Loucy (cell line): Measurements from ENCODE around the gene SCN9A.

Experiments used
- H2AFZ ChIP-seq: fragments of 200-600 bp; sonication (generic); 2 replicates; pipeline ENCODE4 v1.6.0; 2016; ENCODE audit warnings: antibody characterized with exemption, mild to moderate bottlenecking, low read length, moderate library complexity
- H3F3A ChIP-seq: fragments of 200-600 bp; 2 replicates; pipeline ENCODE4 v1.6.0; 2016; ENCODE audit warnings: antibody characterized with exemption, low read depth, mild to moderate bottlenecking
- H3K27me3 ChIP-seq: fragments of 200-600 bp; sonication (generic); 2 replicates; pipeline ENCODE4 v1.6.1; 2014; ENCODE audit warnings: low read length, mild to moderate bottlenecking; ENCODE audit not compliant: insufficient read depth, poor library complexity, severe bottlenecking
- H3K36me3 ChIP-seq: fragments of 200-600 bp; sonication (generic); 2 replicates; pipeline ENCODE4 v1.6.1; 2016; ENCODE audit warnings: low read length; ENCODE audit not compliant: insufficient read depth
- H3K4me1 ChIP-seq: fragments of 200-600 bp; sonication (generic); 2 replicates; pipeline ENCODE4 v1.5.1; 2014; ENCODE audit warnings: low read length, mild to moderate bottlenecking; ENCODE audit not compliant: insufficient read depth, poor library complexity, severe bottlenecking
- H3K4me2 ChIP-seq: fragments of 200-600 bp; sonication (generic); 2 replicates; pipeline ENCODE4 v1.6.0; 2014; ENCODE audit warnings: antibody characterized with exemption, low read length, low read depth, mild to moderate bottlenecking; ENCODE audit not compliant: poor library complexity, severe bottlenecking
- H3K4me3 ChIP-seq: fragments of 200-600 bp; sonication (generic); 2 replicates; pipeline ENCODE4 v1.5.1; 2014; ENCODE audit warnings: low read length, mild to moderate bottlenecking, mixed read lengths; ENCODE audit not compliant: poor library complexity, severe bottlenecking
- H3K79me2 ChIP-seq: fragments of 200-600 bp; sonication (generic); 2 replicates; pipeline ENCODE4 v1.6.1; 2014; ENCODE audit warnings: low read length; ENCODE audit not compliant: insufficient read depth
- H3K9ac ChIP-seq: fragments of 200-600 bp; sonication (generic); 2 replicates; pipeline ENCODE4 v1.6.0; 2014; ENCODE audit warnings: mild to moderate bottlenecking, low read depth, low read length, moderate library complexity; ENCODE audit not compliant: poor library complexity, severe bottlenecking
- H3K9me2 ChIP-seq: fragments of 200-600 bp; sonication (generic); replicated peaks from 2 replicates; pipeline ENCODE4 v1.6.1; 2016; ENCODE audit warnings: low read depth, low read length, mixed read lengths
- H3K9me3 ChIP-seq: fragments of 200-600 bp; sonication (generic); 2 replicates; pipeline ENCODE4 v1.6.1; 2014; ENCODE audit warnings: mild to moderate bottlenecking, antibody characterized with exemption, low read length, low read depth; ENCODE audit not compliant: insufficient read depth
- H4K20me1 ChIP-seq: fragments of 200-600 bp; sonication (generic); 2 replicates; pipeline ENCODE4 v1.6.0; 2014; ENCODE audit warnings: antibody characterized with exemption, low read length, mild to moderate bottlenecking; ENCODE audit not compliant: insufficient read depth, poor library complexity, severe bottlenecking
- EZH2phosphoT487 ChIP-seq: fragments of 200-600 bp; IDR thresholded peaks from 2 replicates; pipeline ENCODE4 v1.6.1; 2018; ENCODE audit warnings: antibody characterized with exemption, mild to moderate bottlenecking, moderate library complexity, borderline replicate concordance
- TF ChIP-seq, protein P1 (sequence below): fragments of 200-600 bp; sonication (generic); conservative IDR thresholded peaks from 2 replicates; pipeline ENCODE4 v1.5.1; 2014; ENCODE audit warnings: mild to moderate bottlenecking, antibody characterized with exemption, low read length

Gene SCN9A

GRCh38 chr2:166184789-166185188, 191.0 kb downstream of the SCN9A start:
- H3K4me1 ChIP-seq = no peaks in the 10 kb centered on the region
- H3F3A ChIP-seq = no peaks in the 10 kb centered on the region
- H3K9ac ChIP-seq = no peak overlapping the region
- H3K36me3 ChIP-seq = no peaks in the 10 kb centered on the region
- H3K79me2 ChIP-seq = no peaks in the 10 kb centered on the region
- H3K9me3 ChIP-seq = no peaks in the 10 kb centered on the region
- TF ChIP-seq, protein P1, sequence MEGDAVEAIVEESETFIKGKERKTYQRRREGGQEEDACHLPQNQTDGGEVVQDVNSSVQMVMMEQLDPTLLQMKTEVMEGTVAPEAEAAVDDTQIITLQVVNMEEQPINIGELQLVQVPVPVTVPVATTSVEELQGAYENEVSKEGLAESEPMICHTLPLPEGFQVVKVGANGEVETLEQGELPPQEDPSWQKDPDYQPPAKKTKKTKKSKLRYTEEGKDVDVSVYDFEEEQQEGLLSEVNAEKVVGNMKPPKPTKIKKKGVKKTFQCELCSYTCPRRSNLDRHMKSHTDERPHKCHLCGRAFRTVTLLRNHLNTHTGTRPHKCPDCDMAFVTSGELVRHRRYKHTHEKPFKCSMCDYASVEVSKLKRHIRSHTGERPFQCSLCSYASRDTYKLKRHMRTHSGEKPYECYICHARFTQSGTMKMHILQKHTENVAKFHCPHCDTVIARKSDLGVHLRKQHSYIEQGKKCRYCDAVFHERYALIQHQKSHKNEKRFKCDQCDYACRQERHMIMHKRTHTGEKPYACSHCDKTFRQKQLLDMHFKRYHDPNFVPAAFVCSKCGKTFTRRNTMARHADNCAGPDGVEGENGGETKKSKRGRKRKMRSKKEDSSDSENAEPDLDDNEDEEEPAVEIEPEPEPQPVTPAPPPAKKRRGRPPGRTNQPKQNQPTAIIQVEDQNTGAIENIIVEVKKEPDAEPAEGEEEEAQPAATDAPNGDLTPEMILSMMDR = no peak
- no peak for TF ChIP-seq EZH2phosphoT487
- H3K4me3 ChIP-seq = no peak overlapping the region
- no peak overlapping the region for H3K4me2 ChIP-seq
- no peaks in the 10 kb centered on the region for H3K27me3 ChIP-seq
- H2AFZ ChIP-seq = no peak overlapping the region
- H4K20me1 ChIP-seq = no peaks in the 10 kb centered on the region
- no peaks in the 10 kb centered on the region for H3K9me2 ChIP-seq

DNA sequence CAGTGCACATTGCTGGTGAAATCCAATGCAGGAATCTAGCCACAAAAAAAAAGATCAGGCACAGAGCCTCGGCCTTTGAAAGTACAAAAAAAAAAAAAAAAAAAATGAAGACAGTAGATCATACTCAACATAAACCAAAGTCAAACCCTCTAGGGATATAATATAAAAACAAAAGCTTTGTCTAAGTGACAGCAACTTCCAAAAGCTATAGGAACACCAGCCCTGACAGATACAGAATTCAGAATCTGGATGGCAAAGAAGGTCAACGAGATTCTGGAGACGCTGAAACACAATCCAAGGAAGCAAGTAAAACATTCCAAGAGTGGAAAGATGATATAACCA, 194.0 kb downstream of the SCN9A start:
- H3F3A ChIP-seq = no peaks in the 10 kb centered on the region
- H3K9me3 ChIP-seq = no peaks in the 10 kb centered on the region
- H4K20me1 ChIP-seq = no peaks in the 10 kb centered on the region
- H3K79me2 ChIP-seq = no peaks in the 10 kb centered on the region
- no peak overlapping the region for H3K4me3 ChIP-seq
- H2AFZ ChIP-seq = no peak overlapping the region
- H3K9me2 ChIP-seq = no peaks in the 10 kb centered on the region
- no peaks in the 10 kb centered on the region for H3K36me3 ChIP-seq
- no peak overlapping the region for H3K4me2 ChIP-seq
- no peak overlapping the region for H3K9ac ChIP-seq
- TF ChIP-seq, protein P1 = peak; percentile 29; the same call in 1 of the 2 replicates
- TF ChIP-seq EZH2phosphoT487 = no peak
- no peaks in the 10 kb centered on the region for H3K27me3 ChIP-seq
- H3K4me1 ChIP-seq = no peaks in the 10 kb centered on the region

DNA sequence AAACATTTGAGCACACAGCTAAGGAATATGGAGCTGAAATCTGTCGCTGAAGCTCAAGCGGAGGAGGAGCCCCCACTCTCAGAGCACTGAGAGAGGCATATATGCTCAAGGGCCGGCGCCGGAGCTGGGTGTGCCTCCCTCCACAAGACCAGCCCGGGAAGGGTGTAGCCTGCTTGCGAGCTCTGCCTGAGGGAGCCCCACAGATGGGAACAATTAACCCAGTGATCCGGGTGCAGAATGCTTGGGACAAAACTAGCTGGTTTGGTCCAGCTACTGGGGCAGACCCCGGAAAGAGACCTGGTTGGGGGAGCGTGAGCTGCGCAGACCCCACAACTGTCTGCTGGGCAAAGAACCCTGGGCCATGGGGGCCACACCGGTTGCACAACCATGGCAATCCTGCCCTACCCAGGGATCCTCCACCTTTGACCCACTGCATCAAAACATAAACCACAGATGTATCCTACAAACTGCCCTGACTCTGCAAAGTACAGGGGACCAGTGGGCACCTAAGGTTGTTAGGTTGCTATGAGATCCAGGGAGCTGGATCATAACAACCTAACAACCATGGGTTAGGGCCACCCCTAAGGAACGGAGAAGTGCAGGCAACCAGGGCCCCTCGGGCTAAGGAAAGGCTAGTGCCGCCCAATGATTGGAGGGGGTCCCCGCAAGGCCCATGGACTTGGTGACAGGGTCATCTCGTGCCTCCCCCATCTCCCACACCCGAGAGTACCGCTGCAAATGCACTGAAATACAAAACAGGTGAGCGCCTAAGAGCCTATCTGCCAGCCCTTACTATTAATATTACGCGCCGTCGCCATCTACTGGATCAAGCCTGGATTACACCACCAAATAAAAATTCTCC, 194.6 kb downstream of the SCN9A start:
- no peaks in the 10 kb centered on the region for H3K27me3 ChIP-seq
- no peak overlapping the region for H3K4me2 ChIP-seq
- H2AFZ ChIP-seq = peak overlapping the region; percentile 42; the same call in 1 of the 2 replicates
- H3K9ac ChIP-seq = no peak overlapping the region
- no peaks in the 10 kb centered on the region for H3F3A ChIP-seq
- no peaks in the 10 kb centered on the region for H3K36me3 ChIP-seq
- no peaks in the 10 kb centered on the region for H3K79me2 ChIP-seq
- no peaks in the 10 kb centered on the region for H3K9me3 ChIP-seq
- H3K4me1 ChIP-seq = no peaks in the 10 kb centered on the region
- TF ChIP-seq, protein P1 = peak; percentile 71
- TF ChIP-seq EZH2phosphoT487 = no peak
- H3K4me3 ChIP-seq = no peak overlapping the region
- no peaks in the 10 kb centered on the region for H4K20me1 ChIP-seq
- H3K9me2 ChIP-seq = no peaks in the 10 kb centered on the region
